EH (cell line): Measurements from ENCODE around the gene HIVEP3.

Experiments
- DNase-seq: peaks from one replicate; pipeline ENCODE4 v3.0.0-alpha.2; 2015; ENCODE audit warnings: low read depth

Gene HIVEP3

GRCh38 chr1:41731516-41732030 is 187.1 kb downstream of the HIVEP3 start:
- DNase-seq, result no peak

- DNase-seq, result no peak
Measured at GRCh38 chr1:41730806-41731205, 187.9 kb downstream of the HIVEP3 start.

GRCh38 chr1:41728403-41729202 is 190.1 kb downstream of the HIVEP3 start:
- no peak for DNase-seq

GRCh38 chr1:41727749-41728115 is 191.0 kb downstream of the HIVEP3 start:
- DNase-seq, result no peak

GRCh38 chr1:41726899-41727748 is 191.6 kb downstream of the HIVEP3 start:
- no peak for DNase-seq

- no peak for DNase-seq
Measured at GRCh38 chr1:41726292-41726691, 192.4 kb downstream of the HIVEP3 start.

GRCh38 chr1:41724926-41725325 is 193.8 kb downstream of the HIVEP3 start:
- DNase-seq, result no peak

- peak; percentile 59 for DNase-seq
Measured at GRCh38 chr1:41724248-41724647, 194.5 kb downstream of the HIVEP3 start.

- DNase-seq, result no peak
Measured at GRCh38 chr1:41723786-41724185, 194.9 kb downstream of the HIVEP3 start.

GRCh38 chr1:41722184-41722583 is 196.5 kb downstream of the HIVEP3 start:
- DNase-seq, result no peak

- no peak for DNase-seq
Measured at GRCh38 chr1:41720861-41721410, 197.8 kb downstream of the HIVEP3 start.

GRCh38 chr1:41719590-41719989 is 199.1 kb downstream of the HIVEP3 start:
- DNase-seq, result no peak

GRCh38 chr1:41719128-41719527 is 199.6 kb downstream of the HIVEP3 start:
- no peak for DNase-seq

- DNase-seq, result no peak
Measured at GRCh38 chr1:41718497-41718896, 200.2 kb downstream of the HIVEP3 start.

GRCh38 chr1:41716188-41717130 is 202.3 kb downstream of the HIVEP3 start:
- no peak for DNase-seq

- no peak for DNase-seq
Measured at GRCh38 chr1:41715441-41716095, 203.2 kb downstream of the HIVEP3 start.

GRCh38 chr1:41714638-41715389 is 203.9 kb downstream of the HIVEP3 start:
- DNase-seq, result no peak

- DNase-seq, result peak; percentile 88
Measured at GRCh38 chr1:41713557-41714327, 205.0 kb downstream of the HIVEP3 start.

- DNase-seq, result no peak
Measured at GRCh38 chr1:41713141-41713540, 205.6 kb downstream of the HIVEP3 start.
